Globus pallidus (tissue), 1 donor: ENCODE measurements around the gene KRTAP10-7.
"Not testable (repeated sequence)": the region's sequence is repeated elsewhere in the genome, so short reads cannot be mapped to it uniquely, and the experiment has no call there.

Experiments
- DNase-seq: peaks from one replicate; pipeline ENCODE4 v3.0.0-alpha.2; 2015; ENCODE audit warnings: low spot score

Gene KRTAP10-7

GRCh38 chr21:44590897-44591800 is 9.2 kb upstream of the KRTAP10-7 start:
- not testable (repeated sequence) for DNase-seq

GRCh38 chr21:44591801-44592130 is 8.6 kb upstream of the KRTAP10-7 start:
- not testable (repeated sequence) for DNase-seq

GRCh38 chr21:44592446-44593311 is 7.7 kb upstream of the KRTAP10-7 start, which contains the start of gene KRTAP10-6:
KRTAP10-6 (minus strand) TSS chr21:44592505; CDS start chr21:44592484, 21 bp downstream.
- DNase-seq = no peak

GRCh38 chr21:44593598-44594405 is 6.6 kb upstream of the KRTAP10-7 start:
- DNase-seq = no peak

GRCh38 chr21:44594406-44594916 is 5.9 kb upstream of the KRTAP10-7 start:
- no peak for DNase-seq

- no peak for DNase-seq
Observed at GRCh38 chr21:44595524-44595923, 4.9 kb upstream of the KRTAP10-7 start.

- no peak for DNase-seq
Observed at GRCh38 chr21:44596068-44596725, 4.2 kb upstream of the KRTAP10-7 start.

- DNase-seq = no peak
Observed at GRCh38 chr21:44598061-44598460, 2.3 kb upstream of the KRTAP10-7 start.

- no peak for DNase-seq
Observed at GRCh38 chr21:44599264-44600029, 950 bp upstream of the KRTAP10-7 start.

- DNase-seq = not testable (repeated sequence)
Observed at GRCh38 chr21:44601091-44601490, 694 bp downstream of the KRTAP10-7 start.

GRCh38 chr21:44601596-44602462 is 1.4 kb downstream of the KRTAP10-7 start:
- DNase-seq = no peak

GRCh38 chr21:44602463-44602850 is 2.1 kb downstream of the KRTAP10-7 start:
- no peak for DNase-seq

GRCh38 chr21:44603109-44603875 is 2.9 kb downstream of the KRTAP10-7 start:
- no peak for DNase-seq

- DNase-seq = no peak
Observed at GRCh38 chr21:44603911-44604310, 3.5 kb downstream of the KRTAP10-7 start.

- DNase-seq = no peak
Observed at GRCh38 chr21:44606495-44606894, 6.1 kb downstream of the KRTAP10-7 start.

- no peak for DNase-seq
Observed at GRCh38 chr21:44609193-44609592, 8.8 kb downstream of the KRTAP10-7 start.

GRCh38 chr21:44610157-44610843 is 9.9 kb downstream of the KRTAP10-7 start:
- DNase-seq = not testable (repeated sequence)

- no peak for DNase-seq
Observed at GRCh38 chr21:44611551-44611950, 11.2 kb downstream of the KRTAP10-7 start.
